ENCODE results near the gene COL4A6. TPM values are rescaled to one million over a fixed set of nuclear protein-coding genes. Genes with fewer than 3 reads are reported as not detected.

COL4A6 gene
- total and polyA plus RNA-seq, 10 of the 15 experiments (the other 5 are each of a cell fraction or from before 2014, with no cell fraction given): 0.02 to 0.56 (median 0.05) TPM; not detected in 3

DNA sequence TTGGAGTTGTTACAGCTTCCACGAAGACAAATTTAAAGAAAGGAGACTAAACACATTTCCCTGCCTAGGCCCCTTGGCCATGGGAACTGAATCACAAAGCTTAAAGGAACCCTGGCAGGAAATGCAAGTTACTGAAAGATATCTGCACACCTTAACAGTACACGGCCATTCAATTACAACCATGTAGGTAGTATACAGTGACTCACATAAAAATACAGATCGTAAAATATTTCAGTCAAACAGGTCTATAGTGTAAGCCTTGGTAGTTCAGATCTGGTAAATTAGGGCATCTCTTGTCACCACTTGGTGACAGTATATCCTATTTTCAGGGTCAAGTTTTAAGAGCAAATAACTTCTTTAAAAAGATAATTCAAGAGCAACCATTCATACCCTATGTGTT, 234.7 kb downstream of the COL4A6 start (continued):
- TF ChIP-seq, protein P1, sequence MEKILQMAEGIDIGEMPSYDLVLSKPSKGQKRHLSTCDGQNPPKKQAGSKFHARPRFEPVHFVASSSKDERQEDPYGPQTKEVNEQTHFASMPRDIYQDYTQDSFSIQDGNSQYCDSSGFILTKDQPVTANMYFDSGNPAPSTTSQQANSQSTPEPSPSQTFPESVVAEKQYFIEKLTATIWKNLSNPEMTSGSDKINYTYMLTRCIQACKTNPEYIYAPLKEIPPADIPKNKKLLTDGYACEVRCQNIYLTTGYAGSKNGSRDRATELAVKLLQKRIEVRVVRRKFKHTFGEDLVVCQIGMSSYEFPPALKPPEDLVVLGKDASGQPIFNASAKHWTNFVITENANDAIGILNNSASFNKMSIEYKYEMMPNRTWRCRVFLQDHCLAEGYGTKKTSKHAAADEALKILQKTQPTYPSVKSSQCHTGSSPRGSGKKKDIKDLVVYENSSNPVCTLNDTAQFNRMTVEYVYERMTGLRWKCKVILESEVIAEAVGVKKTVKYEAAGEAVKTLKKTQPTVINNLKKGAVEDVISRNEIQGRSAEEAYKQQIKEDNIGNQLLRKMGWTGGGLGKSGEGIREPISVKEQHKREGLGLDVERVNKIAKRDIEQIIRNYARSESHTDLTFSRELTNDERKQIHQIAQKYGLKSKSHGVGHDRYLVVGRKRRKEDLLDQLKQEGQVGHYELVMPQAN (conservative IDR thresholded peaks at IDR 0.05): no peak
- TF ChIP-seq, protein P2, sequence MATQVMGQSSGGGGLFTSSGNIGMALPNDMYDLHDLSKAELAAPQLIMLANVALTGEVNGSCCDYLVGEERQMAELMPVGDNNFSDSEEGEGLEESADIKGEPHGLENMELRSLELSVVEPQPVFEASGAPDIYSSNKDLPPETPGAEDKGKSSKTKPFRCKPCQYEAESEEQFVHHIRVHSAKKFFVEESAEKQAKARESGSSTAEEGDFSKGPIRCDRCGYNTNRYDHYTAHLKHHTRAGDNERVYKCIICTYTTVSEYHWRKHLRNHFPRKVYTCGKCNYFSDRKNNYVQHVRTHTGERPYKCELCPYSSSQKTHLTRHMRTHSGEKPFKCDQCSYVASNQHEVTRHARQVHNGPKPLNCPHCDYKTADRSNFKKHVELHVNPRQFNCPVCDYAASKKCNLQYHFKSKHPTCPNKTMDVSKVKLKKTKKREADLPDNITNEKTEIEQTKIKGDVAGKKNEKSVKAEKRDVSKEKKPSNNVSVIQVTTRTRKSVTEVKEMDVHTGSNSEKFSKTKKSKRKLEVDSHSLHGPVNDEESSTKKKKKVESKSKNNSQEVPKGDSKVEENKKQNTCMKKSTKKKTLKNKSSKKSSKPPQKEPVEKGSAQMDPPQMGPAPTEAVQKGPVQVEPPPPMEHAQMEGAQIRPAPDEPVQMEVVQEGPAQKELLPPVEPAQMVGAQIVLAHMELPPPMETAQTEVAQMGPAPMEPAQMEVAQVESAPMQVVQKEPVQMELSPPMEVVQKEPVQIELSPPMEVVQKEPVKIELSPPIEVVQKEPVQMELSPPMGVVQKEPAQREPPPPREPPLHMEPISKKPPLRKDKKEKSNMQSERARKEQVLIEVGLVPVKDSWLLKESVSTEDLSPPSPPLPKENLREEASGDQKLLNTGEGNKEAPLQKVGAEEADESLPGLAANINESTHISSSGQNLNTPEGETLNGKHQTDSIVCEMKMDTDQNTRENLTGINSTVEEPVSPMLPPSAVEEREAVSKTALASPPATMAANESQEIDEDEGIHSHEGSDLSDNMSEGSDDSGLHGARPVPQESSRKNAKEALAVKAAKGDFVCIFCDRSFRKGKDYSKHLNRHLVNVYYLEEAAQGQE (IDR thresholded peaks at IDR 0.05; ENCODE audit: low read depth, low read length): no peak
- no peak for TF ChIP-seq NFIC (IDR thresholded peaks at IDR 0.05; ENCODE audit: low read depth, low read length)
- TF ChIP-seq, protein P3, sequence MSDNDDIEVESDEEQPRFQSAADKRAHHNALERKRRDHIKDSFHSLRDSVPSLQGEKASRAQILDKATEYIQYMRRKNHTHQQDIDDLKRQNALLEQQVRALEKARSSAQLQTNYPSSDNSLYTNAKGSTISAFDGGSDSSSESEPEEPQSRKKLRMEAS (IDR thresholded peaks at IDR 0.05; ENCODE audit: low read depth, low read length): no peak

DNA sequence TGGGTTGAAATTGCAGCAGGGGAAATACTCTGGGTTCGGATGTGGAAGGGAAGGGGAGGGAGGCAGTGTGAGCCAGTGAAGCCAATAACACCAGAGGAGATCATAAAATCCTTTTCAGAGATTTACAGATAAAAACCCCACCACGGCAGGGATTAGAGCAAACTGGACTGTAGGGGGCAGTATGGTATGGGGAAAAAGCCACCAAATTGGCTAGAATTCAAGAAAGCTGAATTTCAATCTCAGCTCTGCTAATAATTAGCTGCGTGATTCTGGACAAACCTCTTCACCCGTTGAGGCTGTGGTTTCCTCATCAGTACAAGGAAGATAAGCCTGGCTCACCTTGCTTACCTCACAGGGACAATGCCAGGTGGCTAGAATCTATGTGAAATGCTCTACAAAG, 238.5 kb downstream of the COL4A6 start:
- ChIA-PET RAD21 (ENCODE audit: unreplicated experiment) (interaction anchor here (0.6 to 0.8 kb wide), 2 partner anchors 103 to 339 kb away, joined by 3 read pairs; no protein-coding TSS in a partner anchor), POLR2A (no interaction called here), CTCF (interaction anchor here (0.7 to 1.7 kb wide), 12 partner anchors 9 to 1401 kb away, joined by 3 to 8 read pairs (median 4); no protein-coding TSS in a partner anchor), SMC1A (ENCODE audit: uncharacterized antibody, unreplicated experiment) (interaction anchor here (0.7 to 1.6 kb wide), 4 partner anchors 11 to 1185 kb away, joined by 3 to 4 read pairs (median 3); no protein-coding TSS in a partner anchor)
- Histone ChIP-seq H3K4me2 (ENCODE audit: control insufficient read depth, insufficient read depth) (no peak overlapping the region), H3K4me1 (ENCODE audit: control insufficient read depth, insufficient read depth, low read length) (no peaks in the 10 kb centered on the region), H3K36me3 (ENCODE audit: control insufficient read depth in 2 of 2, insufficient read depth in 2 of 2, low read length in 1 of 2) (no peaks in the 10 kb centered on the region), H3K9me3 (replicated peaks; ENCODE audit: control insufficient read depth, insufficient read depth, low read length) (no peaks in the 10 kb centered on the region), H3K4me3 (no peak overlapping the region), H3K27ac (ENCODE audit: control insufficient read depth, insufficient read depth) (no peak overlapping the region), H3K79me2 (ENCODE audit: control insufficient read depth, insufficient read depth, low read length) (no peaks in the 10 kb centered on the region), H4K20me1 (ENCODE audit: control insufficient read depth, insufficient read depth) (no peaks in the 10 kb centered on the region), H2AFZ (ENCODE audit: control insufficient read depth, low read depth, low read length) (no peak overlapping the region), H3K9ac (ENCODE audit: control insufficient read depth, insufficient read depth, low read length) (no peak overlapping the region), H3K27me3 (replicated peaks in 1 of 2; ENCODE audit: control insufficient read depth in 2 of 2, insufficient read depth in 2 of 2, low read length in 1 of 2) (peaks cover 0 to 7% of the 10 kb centered on the region in 2 experiments; a peak in 1 of 4 replicates)
- peak; percentile 13 for FAIRE-seq
- intact Hi-C loops (cut with micrococcal nuclease; ENCODE audit: unreplicated experiment) (no loop called here), in situ Hi-C loops (cut with MboI) (no loop called here)
- ATAC-seq: peak; percentile 62
- DNase-seq (ENCODE audit: low read depth, low spot score): no peak
- WGBS (ENCODE audit: insufficient coverage, insufficient replicate concordance, low lambda C conversion rate, missing lambda C conversion rate): 0% methylated on average over 4 of the region's 4 CpGs
- BruUV-seq (replicated peaks): no TSS peak
- TF ChIP-seq SPI1 (IDR thresholded peaks at IDR 0.05; ENCODE audit: borderline replicate concordance, insufficient read depth, low read depth, low read length) (no peak), ZSCAN29 (IDR thresholded peaks at IDR 0.05) (no peak), RBBP5 (conservative IDR thresholded peaks at IDR 0.05) (no peak), SMC3 (IDR thresholded peaks at IDR 0.05; ENCODE audit: borderline replicate concordance, low read length) (peak; percentile 20; the same call in 1 of the 2 replicates), EED (IDR thresholded peaks at IDR 0.05; ENCODE audit: low read depth) (no peak), STAT3 (IDR thresholded peaks at IDR 0.05; ENCODE audit: low read depth, low read length) (no peak), RAD21 (IDR thresholded peaks at IDR 0.05; ENCODE audit: insufficient read depth, low read depth, low read length) (peak; percentile 50)
- TF ChIP-seq, protein P4, sequence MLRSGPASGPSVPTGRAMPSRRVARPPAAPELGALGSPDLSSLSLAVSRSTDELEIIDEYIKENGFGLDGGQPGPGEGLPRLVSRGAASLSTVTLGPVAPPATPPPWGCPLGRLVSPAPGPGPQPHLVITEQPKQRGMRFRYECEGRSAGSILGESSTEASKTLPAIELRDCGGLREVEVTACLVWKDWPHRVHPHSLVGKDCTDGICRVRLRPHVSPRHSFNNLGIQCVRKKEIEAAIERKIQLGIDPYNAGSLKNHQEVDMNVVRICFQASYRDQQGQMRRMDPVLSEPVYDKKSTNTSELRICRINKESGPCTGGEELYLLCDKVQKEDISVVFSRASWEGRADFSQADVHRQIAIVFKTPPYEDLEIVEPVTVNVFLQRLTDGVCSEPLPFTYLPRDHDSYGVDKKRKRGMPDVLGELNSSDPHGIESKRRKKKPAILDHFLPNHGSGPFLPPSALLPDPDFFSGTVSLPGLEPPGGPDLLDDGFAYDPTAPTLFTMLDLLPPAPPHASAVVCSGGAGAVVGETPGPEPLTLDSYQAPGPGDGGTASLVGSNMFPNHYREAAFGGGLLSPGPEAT (IDR thresholded peaks at IDR 0.05; ENCODE audit: low read depth): no peak
- TF ChIP-seq, protein P5, sequence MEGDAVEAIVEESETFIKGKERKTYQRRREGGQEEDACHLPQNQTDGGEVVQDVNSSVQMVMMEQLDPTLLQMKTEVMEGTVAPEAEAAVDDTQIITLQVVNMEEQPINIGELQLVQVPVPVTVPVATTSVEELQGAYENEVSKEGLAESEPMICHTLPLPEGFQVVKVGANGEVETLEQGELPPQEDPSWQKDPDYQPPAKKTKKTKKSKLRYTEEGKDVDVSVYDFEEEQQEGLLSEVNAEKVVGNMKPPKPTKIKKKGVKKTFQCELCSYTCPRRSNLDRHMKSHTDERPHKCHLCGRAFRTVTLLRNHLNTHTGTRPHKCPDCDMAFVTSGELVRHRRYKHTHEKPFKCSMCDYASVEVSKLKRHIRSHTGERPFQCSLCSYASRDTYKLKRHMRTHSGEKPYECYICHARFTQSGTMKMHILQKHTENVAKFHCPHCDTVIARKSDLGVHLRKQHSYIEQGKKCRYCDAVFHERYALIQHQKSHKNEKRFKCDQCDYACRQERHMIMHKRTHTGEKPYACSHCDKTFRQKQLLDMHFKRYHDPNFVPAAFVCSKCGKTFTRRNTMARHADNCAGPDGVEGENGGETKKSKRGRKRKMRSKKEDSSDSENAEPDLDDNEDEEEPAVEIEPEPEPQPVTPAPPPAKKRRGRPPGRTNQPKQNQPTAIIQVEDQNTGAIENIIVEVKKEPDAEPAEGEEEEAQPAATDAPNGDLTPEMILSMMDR (IDR thresholded peaks at IDR 0.05 in 2 of 3, conservative IDR thresholded peaks at IDR 0.05 in 1 of 3; ENCODE audit: control insufficient read depth in 2 of 3, extremely low read depth in 1 of 3, insufficient read depth in 1 of 3, low read depth in 3 of 3, low read length in 3 of 3): peak; percentile 47 to 64 (median 54)
